IPS-18a (cell line): ENCODE measurements around the gene PDZD4.

Experiments
- H3K27ac ChIP-seq: one replicate; pipeline ENCODE4 v1.5.1; 2013; ENCODE audit warnings: low read length
- H3K27me3 ChIP-seq: one replicate; pipeline ENCODE4 v1.6.1; 2013; ENCODE audit warnings: mild to moderate bottlenecking, low read length; ENCODE audit not compliant: control insufficient read depth, insufficient read depth
- H3K36me3 ChIP-seq: one replicate; pipeline ENCODE4 v1.6.1; 2013; ENCODE audit warnings: low read depth, low read length; ENCODE audit not compliant: control insufficient read depth
- H3K4me1 ChIP-seq: one replicate; pipeline ENCODE4 v1.6.1; 2013; ENCODE audit warnings: low read depth, low read length; ENCODE audit not compliant: control insufficient read depth
- H3K4me3 ChIP-seq: one replicate; pipeline ENCODE4 v1.5.1; 2013; ENCODE audit warnings: low read length
- H3K9ac ChIP-seq: one replicate; pipeline ENCODE4 v1.6.1; 2013; ENCODE audit warnings: mild to moderate bottlenecking, low read length, moderate library complexity
- H3K9me3 ChIP-seq: one replicate; pipeline ENCODE4 v1.6.1; 2013; ENCODE audit warnings: low read depth, low read length; ENCODE audit not compliant: control insufficient read depth

The PDZD4 gene

GRCh38 chrX:153763989-153764755 is 66.2 kb downstream of the PDZD4 start, which contains the start of gene PLXNB3:
Gene PLXNB3 (plus strand): TSS chrX:153764249. CDS start chrX:153765536, 1,287 bp downstream.
- Histone ChIP-seq H3K27ac (no peak within 1 kb of the TSS), H3K9me3 (no peaks in the 10 kb centered on the region), H3K9ac (no peak within 1 kb of the TSS), H3K4me1 (no peaks in the 10 kb centered on the region), H3K36me3 (no peaks in the 10 kb centered on the region), H3K4me3 (no peak within 1 kb of the TSS), H3K27me3 (no peaks in the 10 kb centered on the region)

GRCh38 chrX:153763298-153763932 is 66.9 kb downstream of the PDZD4 start:
- H3K27ac ChIP-seq = no peak overlapping the region
- no peak overlapping the region for H3K9ac ChIP-seq
- H3K4me1 ChIP-seq = no peaks in the 10 kb centered on the region
- H3K4me3 ChIP-seq = no peak overlapping the region
- no peaks in the 10 kb centered on the region for H3K36me3 ChIP-seq
- no peaks in the 10 kb centered on the region for H3K9me3 ChIP-seq
- no peaks in the 10 kb centered on the region for H3K27me3 ChIP-seq

DNA sequence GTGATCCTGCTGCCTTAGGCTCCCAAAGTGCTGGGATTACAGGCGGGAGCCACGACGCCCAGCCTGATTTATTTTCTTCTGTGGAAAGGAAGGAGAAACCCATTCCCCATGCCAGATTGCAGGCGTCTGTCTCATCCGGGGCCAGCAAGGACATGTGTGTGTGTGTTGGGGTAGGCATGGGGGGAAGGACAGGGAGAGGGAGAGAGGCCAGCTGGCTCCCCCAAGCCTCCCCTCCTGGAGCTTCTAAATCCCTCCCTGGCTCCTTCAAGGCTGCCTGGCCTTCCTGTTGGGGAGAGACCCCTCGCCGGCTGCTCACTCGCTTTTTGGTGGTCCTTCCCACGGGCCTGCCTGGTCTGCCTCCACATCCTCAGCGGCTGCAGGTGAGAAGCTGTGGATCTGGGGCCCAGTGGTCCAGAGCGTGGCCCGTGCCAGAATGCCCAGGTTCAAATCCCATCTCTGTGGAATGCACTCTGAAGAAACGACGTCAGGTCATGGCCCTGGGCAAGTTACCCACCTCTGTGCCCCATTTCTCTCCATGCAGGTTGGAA is 67.6 kb downstream of the PDZD4 start:
- no peaks in the 10 kb centered on the region for H3K9me3 ChIP-seq
- no peaks in the 10 kb centered on the region for H3K27me3 ChIP-seq
- no peak overlapping the region for H3K4me3 ChIP-seq
- no peak overlapping the region for H3K27ac ChIP-seq
- H3K4me1 ChIP-seq = no peaks in the 10 kb centered on the region
- no peak overlapping the region for H3K9ac ChIP-seq
- no peaks in the 10 kb centered on the region for H3K36me3 ChIP-seq

GRCh38 chrX:153761863-153762262 is 68.5 kb downstream of the PDZD4 start:
- H3K4me3 ChIP-seq = no peak overlapping the region
- H3K27me3 ChIP-seq = no peaks in the 10 kb centered on the region
- no peaks in the 10 kb centered on the region for H3K4me1 ChIP-seq
- H3K36me3 ChIP-seq = no peaks in the 10 kb centered on the region
- H3K27ac ChIP-seq = no peak overlapping the region
- no peak overlapping the region for H3K9ac ChIP-seq
- H3K9me3 ChIP-seq = peaks cover 3% of the 10 kb centered on the region

DNA sequence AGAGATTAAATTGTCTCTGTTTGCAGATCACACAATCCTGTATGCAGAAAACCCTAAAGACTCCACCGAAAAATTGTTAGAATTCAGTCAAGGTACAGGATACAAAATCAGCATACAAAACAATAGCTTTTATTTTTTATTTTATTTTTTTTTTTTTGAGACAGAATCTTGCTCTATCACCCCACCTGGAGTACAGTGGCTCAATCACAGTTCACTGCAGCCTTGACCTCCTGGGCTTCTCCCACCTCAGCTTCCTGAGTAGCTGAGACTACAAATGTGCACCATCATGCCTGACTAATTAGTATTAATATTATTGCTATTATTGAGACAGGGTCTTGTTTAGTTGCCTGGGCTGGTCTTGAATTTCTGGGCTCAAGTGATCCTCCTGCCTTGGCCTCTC is 75.2 kb downstream of the PDZD4 start:
- H3K27me3 ChIP-seq = no peaks in the 10 kb centered on the region
- H3K4me1 ChIP-seq = no peaks in the 10 kb centered on the region
- no peak overlapping the region for H3K27ac ChIP-seq
- no peaks in the 10 kb centered on the region for H3K36me3 ChIP-seq
- no peak overlapping the region for H3K9ac ChIP-seq
- peaks cover 15% of the 10 kb centered on the region for H3K9me3 ChIP-seq
- H3K4me3 ChIP-seq = no peak overlapping the region
